AG09319 (cell line): ENCODE results near the gene ADA.

ENCODE experiments used
- DNase-seq: peaks from one replicate; pipeline ENCODE4 v3.0.0-alpha.2; 2010; ENCODE audit warnings: low read depth; ENCODE audit errors: extremely low read depth
- CTCF ChIP-seq: IDR thresholded peaks from 2 replicates; pipeline ENCODE4 v1.5.1; 2011; ENCODE audit warnings: low read depth, mild to moderate bottlenecking, inconsistent platforms, low read length, moderate library complexity

ADA gene

GRCh38 chr20:44583157-44583556, 68.3 kb downstream of the ADA start:
- no peak for DNase-seq
- no peak for TF ChIP-seq CTCF

GRCh38 chr20:44582311-44583025, 69.0 kb downstream of the ADA start, which contains the start of gene PKIG:
Gene PKIG (plus strand): TSS chr20:44582579. CDS start chr20:44614557, 31,978 bp downstream.
- TF ChIP-seq CTCF, result no peak
- peak; percentile 63 for DNase-seq

- DNase-seq, result no peak
- TF ChIP-seq CTCF, result no peak
These were observed 70.0 kb downstream of the ADA start for GRCh38 chr20:44581515-44581914.

GRCh38 chr20:44580581-44581268, 70.8 kb downstream of the ADA start:
- TF ChIP-seq CTCF, result no peak

GRCh38 chr20:44579313-44580081, 72.0 kb downstream of the ADA start:
- DNase-seq, result no peak

More at GRCh38 chr20:44580581-44581268, 70.8 kb downstream of the ADA start:
- no peak for DNase-seq

GRCh38 chr20:44576297-44576696, 75.2 kb downstream of the ADA start:
- TF ChIP-seq CTCF, result peak; percentile 28
- no peak for DNase-seq

More at GRCh38 chr20:44579313-44580081, 72.0 kb downstream of the ADA start:
- TF ChIP-seq CTCF, result no peak
